CD8-positive, alpha-beta memory T cell (primary cell): ENCODE results near the gene EFHC2. TPM values are rescaled to one million over a fixed set of nuclear protein-coding genes. Genes with fewer than 3 reads are reported as not detected.

Experiments
- CTCF ChIA-PET: fragments of 350-600 bp; sonication (Branson Sonifier 250); formaldehyde crosslinking; loops from one replicate; lab custom pipeline; 2021; ENCODE audit warnings: antibody characterized with exemption; lab: Charles Lee
- POLR2A ChIA-PET: fragments of 350-600 bp; sonication (Branson Sonifier 250); formaldehyde crosslinking; loops from one replicate; lab custom pipeline; 2021; ENCODE audit warnings: antibody characterized with exemption; lab: Charles Lee
- DNase-seq, 5 donors: peaks; one replicate each; pipeline versions ENCODE4 v3.0.0 to v3.0.0-alpha.2; 2020 to 2022; ENCODE audit warnings: mixed read lengths in 1 of 5
- H3K27ac ChIP-seq: one replicate; pipeline ENCODE4 v1.7.0; 2013; ENCODE audit warnings: low read depth, mild to moderate bottlenecking, low read length, moderate library complexity
- H3K27me3 ChIP-seq: 2 replicates; pipeline ENCODE4 v1.7.0; 2013; ENCODE audit warnings: low read length, mild to moderate bottlenecking; ENCODE audit not compliant: insufficient read depth, poor library complexity, severe bottlenecking
- H3K36me3 ChIP-seq: 2 replicates; pipeline ENCODE4 v1.7.0; 2013; ENCODE audit warnings: mild to moderate bottlenecking, low read length, moderate library complexity; ENCODE audit not compliant: insufficient read depth
- H3K4me1 ChIP-seq: 2 replicates; pipeline ENCODE4 v1.7.0; 2013; ENCODE audit warnings: mild to moderate bottlenecking, low read length, moderate library complexity; ENCODE audit not compliant: insufficient read depth
- H3K4me3 ChIP-seq: 2 replicates; pipeline ENCODE4 v1.7.0; 2013; ENCODE audit warnings: mild to moderate bottlenecking, low read length
- H3K9me3 ChIP-seq: 2 replicates; pipeline ENCODE4 v1.7.0; 2013; ENCODE audit warnings: mild to moderate bottlenecking, low read length
- H3K27ac Mint-ChIP-seq, 8 donors: one replicate each; pipeline ENCODE4 v1.8.0; 2020 to 2021; ENCODE audit warnings: mixed read lengths in 8 of 8, mild to moderate bottlenecking in 6 of 8, inconsistent platforms in 3 of 8, moderate library complexity in 3 of 8
- H3K27me3 Mint-ChIP-seq, 2 donors: one replicate each; pipeline ENCODE4 v1.8.0; 2020 to 2021; ENCODE audit warnings: mixed read lengths in 2 of 2, mild to moderate bottlenecking in 1 of 2, moderate library complexity in 1 of 2
- H3K36me3 Mint-ChIP-seq, 3 donors: one replicate each; pipeline ENCODE4 v1.8.0; 2020 to 2021; ENCODE audit warnings: mixed read lengths in 3 of 3, inconsistent platforms in 1 of 3, mild to moderate bottlenecking in 1 of 3
- H3K4me1 Mint-ChIP-seq, 3 donors: one replicate each; pipeline ENCODE4 v1.8.0; 2020 to 2021; ENCODE audit warnings: mixed read lengths in 3 of 3, inconsistent platforms in 1 of 3, mild to moderate bottlenecking in 1 of 3
- H3K4me3 Mint-ChIP-seq, 7 donors: one replicate each; pipeline ENCODE4 v1.8.0; 2020 to 2021; ENCODE audit warnings: mixed read lengths in 7 of 7, mild to moderate bottlenecking in 6 of 7, moderate library complexity in 4 of 7, inconsistent platforms in 2 of 7
- H3K9me3 Mint-ChIP-seq, 5 donors: one replicate each; pipeline ENCODE4 v1.8.0; 2020 to 2022; ENCODE audit warnings: mixed read lengths in 5 of 5, mild to moderate bottlenecking in 3 of 5, moderate library complexity in 2 of 5, inconsistent platforms in 1 of 5
- polyA plus RNA-seq: library from polyadenylated mRNA; unstranded; fragments of 300-500 nt; fragmentation: Illumina TruSeq; gene quantifications from one replicate; pipeline ENCODE4 v1.2.3, GENCODE V29; 2021
- total RNA-seq, 2 experiments: library from RNA; stranded (reverse); gene quantifications; one replicate each; pipeline ENCODE4 v1.2.3, GENCODE V29; 2021

The EFHC2 gene
- total and polyA plus RNA-seq, 3 experiments from 2014 or later: 0.18 to 3.5 (median 0.20) TPM

GRCh38 chrX:44246826-44247225 is 96.6 kb downstream of the EFHC2 start:
- no peak for DNase-seq
- CTCF ChIA-PET: interaction anchor here (2.8 kb wide), 1 partner anchor 97 kb away, joined by 7 read pairs; no protein-coding TSS in a partner anchor
- Histone ChIP-seq H3K27ac (no peak overlapping the region), H3K36me3 (no peaks in the 10 kb centered on the region), H3K9me3 (no peaks in the 10 kb centered on the region), H3K4me1 (peaks cover 15% of the 10 kb centered on the region), H3K4me3 (no peak overlapping the region), H3K27me3 (no peaks in the 10 kb centered on the region)
- POLR2A ChIA-PET: no interaction called here
- H3K27me3 Mint-ChIP-seq: peaks cover 0 to 4% of the 10 kb centered on the region in 2 donors
- no peaks in the 10 kb centered on the region for H3K9me3 Mint-ChIP-seq
- H3K36me3 Mint-ChIP-seq: peaks cover 0 to 12% (median 1%) of the 10 kb centered on the region in 3 donors
- peaks cover 14 to 32% (median 23%) of the 10 kb centered on the region in 3 donors for H3K4me1 Mint-ChIP-seq
- H3K4me3 Mint-ChIP-seq: no peak overlapping the region
- no peak overlapping the region for H3K27ac Mint-ChIP-seq

GRCh38 chrX:44245733-44246132 is 97.7 kb downstream of the EFHC2 start:
- Histone ChIP-seq H3K27ac (no peak overlapping the region), H3K4me3 (no peak overlapping the region), H3K36me3 (no peaks in the 10 kb centered on the region), H3K4me1 (peaks cover 15% of the 10 kb centered on the region), H3K27me3 (no peaks in the 10 kb centered on the region), H3K9me3 (no peaks in the 10 kb centered on the region)
- no peaks in the 10 kb centered on the region for H3K9me3 Mint-ChIP-seq
- CTCF ChIA-PET: interaction anchor here (2.8 to 3.2 kb wide), 2 partner anchors 99 to 288 kb away, joined by 7 to 23 read pairs; no protein-coding TSS in a partner anchor
- H3K27ac Mint-ChIP-seq: peak overlapping the region in 5 of 8 donors; percentile 27 to 85 (median 58)
- POLR2A ChIA-PET: no interaction called here
- H3K27me3 Mint-ChIP-seq: peaks cover 0 to 4% of the 10 kb centered on the region in 2 donors
- peaks cover 13 to 30% (median 20%) of the 10 kb centered on the region in 3 donors for H3K4me1 Mint-ChIP-seq
- H3K36me3 Mint-ChIP-seq: peaks cover 0 to 9% (median 1%) of the 10 kb centered on the region in 3 donors
- H3K4me3 Mint-ChIP-seq: peak overlapping the region in 5 of 7 donors; percentile 16 to 49 (median 41)
- DNase-seq: peak in 3 of 5 donors; percentile 10 to 46 (median 28)

- CTCF ChIA-PET: interaction anchor here (0.5 to 3.2 kb wide), 11 partner anchors 9 to 1557 kb away, joined by 3 to 23 read pairs (median 4); no protein-coding TSS in a partner anchor
- H3K4me3 Mint-ChIP-seq: peak overlapping the region in 1 of 7 donors; percentile 54
- H3K9me3 Mint-ChIP-seq: no peaks in the 10 kb centered on the region
- peaks cover 13 to 26% (median 20%) of the 10 kb centered on the region in 3 donors for H3K4me1 Mint-ChIP-seq
- H3K9me3 ChIP-seq: no peaks in the 10 kb centered on the region
- no peaks in the 10 kb centered on the region for H3K36me3 ChIP-seq
- H3K4me3 ChIP-seq: no peak overlapping the region
- peaks cover 0 to 3% (median 0%) of the 10 kb centered on the region in 3 donors for H3K36me3 Mint-ChIP-seq
- H3K27ac ChIP-seq: no peak overlapping the region
- peaks cover 0 to 3% of the 10 kb centered on the region in 2 donors for H3K27me3 Mint-ChIP-seq
- peak overlapping the region in 2 of 8 donors; percentile 24 to 60 for H3K27ac Mint-ChIP-seq
- POLR2A ChIA-PET: no interaction called here
- H3K4me1 ChIP-seq: peaks cover 15% of the 10 kb centered on the region
- no peaks in the 10 kb centered on the region for H3K27me3 ChIP-seq
- peak in 2 of 5 donors; percentile 20 to 39 for DNase-seq
Observed at GRCh38 chrX:44244008-44244407, 99.5 kb downstream of the EFHC2 start.

GRCh38 chrX:44241546-44241945 is 101.9 kb downstream of the EFHC2 start:
- ChIA-PET CTCF (no interaction called here), POLR2A (no interaction called here)
- H3K4me1 Mint-ChIP-seq: peaks cover 13 to 26% (median 20%) of the 10 kb centered on the region in 3 donors
- H3K9me3 Mint-ChIP-seq: no peaks in the 10 kb centered on the region
- Histone ChIP-seq H3K27me3 (no peaks in the 10 kb centered on the region), H3K27ac (no peak overlapping the region), H3K4me3 (no peak overlapping the region), H3K36me3 (no peaks in the 10 kb centered on the region), H3K4me1 (peaks cover 15% of the 10 kb centered on the region), H3K9me3 (no peaks in the 10 kb centered on the region)
- peaks cover 0 to 8% of the 10 kb centered on the region in 2 donors for H3K27me3 Mint-ChIP-seq
- H3K27ac Mint-ChIP-seq: no peak overlapping the region
- no peak for DNase-seq
- H3K4me3 Mint-ChIP-seq: no peak overlapping the region
- H3K36me3 Mint-ChIP-seq: peaks cover 0 to 3% (median 0%) of the 10 kb centered on the region in 3 donors

GRCh38 chrX:44240036-44240435 is 103.4 kb downstream of the EFHC2 start:
- Mint-ChIP-seq H3K4me3 (no peak overlapping the region), H3K27me3 (peaks cover 0 to 7% of the 10 kb centered on the region in 2 donors), H3K36me3 (peaks cover 0 to 3% (median 0%) of the 10 kb centered on the region in 3 donors), H3K4me1 (peaks cover 10 to 17% (median 14%) of the 10 kb centered on the region in 3 donors), H3K9me3 (no peaks in the 10 kb centered on the region), H3K27ac (no peak overlapping the region)
- Histone ChIP-seq H3K27me3 (no peaks in the 10 kb centered on the region), H3K4me3 (no peak overlapping the region), H3K9me3 (no peaks in the 10 kb centered on the region), H3K4me1 (peaks cover under 1% of the 10 kb centered on the region), H3K27ac (no peak overlapping the region), H3K36me3 (no peaks in the 10 kb centered on the region)
- no peak for DNase-seq
- ChIA-PET POLR2A (no interaction called here), CTCF (no interaction called here)

GRCh38 chrX:44239036-44239435 is 104.4 kb downstream of the EFHC2 start:
- Histone ChIP-seq H3K27ac (no peak overlapping the region), H3K4me1 (no peaks in the 10 kb centered on the region), H3K36me3 (no peaks in the 10 kb centered on the region), H3K27me3 (no peaks in the 10 kb centered on the region), H3K9me3 (no peaks in the 10 kb centered on the region), H3K4me3 (no peak overlapping the region)
- Mint-ChIP-seq H3K27ac (no peak overlapping the region), H3K4me1 (peaks cover 8 to 11% (median 10%) of the 10 kb centered on the region in 3 donors), H3K36me3 (peaks cover 0 to 3% (median 0%) of the 10 kb centered on the region in 3 donors), H3K27me3 (peaks cover 0 to 7% of the 10 kb centered on the region in 2 donors), H3K9me3 (no peaks in the 10 kb centered on the region), H3K4me3 (no peak overlapping the region)
- POLR2A ChIA-PET: no interaction called here
- DNase-seq: no peak
- CTCF ChIA-PET: no interaction called here

GRCh38 chrX:44235534-44235933 is 107.9 kb downstream of the EFHC2 start:
- Histone ChIP-seq H3K9me3 (no peaks in the 10 kb centered on the region), H3K4me3 (no peak overlapping the region), H3K36me3 (no peaks in the 10 kb centered on the region), H3K4me1 (no peaks in the 10 kb centered on the region), H3K27me3 (no peaks in the 10 kb centered on the region), H3K27ac (no peak overlapping the region)
- Mint-ChIP-seq H3K4me3 (no peak overlapping the region), H3K9me3 (no peaks in the 10 kb centered on the region), H3K36me3 (peaks cover 0 to 2% (median 1%) of the 10 kb centered on the region in 3 donors), H3K27me3 (peaks cover 0 to 9% of the 10 kb centered on the region in 2 donors), H3K27ac (peak overlapping the region in 1 of 8 donors; percentile 20), H3K4me1 (peaks cover 4% of the 10 kb centered on the region in 3 donors)
- no peak for DNase-seq
- CTCF ChIA-PET: no interaction called here
- POLR2A ChIA-PET: no interaction called here

GRCh38 chrX:44234541-44234940 is 108.9 kb downstream of the EFHC2 start:
- CTCF ChIA-PET: no interaction called here
- no peaks in the 10 kb centered on the region for H3K4me1 ChIP-seq
- H3K27me3 ChIP-seq: no peaks in the 10 kb centered on the region
- POLR2A ChIA-PET: no interaction called here
- no peaks in the 10 kb centered on the region for H3K9me3 ChIP-seq
- peaks cover 0 to 2% (median 1%) of the 10 kb centered on the region in 3 donors for H3K36me3 Mint-ChIP-seq
- no peaks in the 10 kb centered on the region for H3K9me3 Mint-ChIP-seq
- no peak overlapping the region for H3K27ac Mint-ChIP-seq
- no peaks in the 10 kb centered on the region for H3K36me3 ChIP-seq
- DNase-seq: no peak
- H3K4me1 Mint-ChIP-seq: peaks cover 4% of the 10 kb centered on the region in 3 donors
- no peak overlapping the region for H3K4me3 Mint-ChIP-seq
- H3K27me3 Mint-ChIP-seq: peaks cover 0 to 7% of the 10 kb centered on the region in 2 donors
- no peak overlapping the region for H3K27ac ChIP-seq
- no peak overlapping the region for H3K4me3 ChIP-seq
